H9 (cell line): ENCODE results near the gene HMGXB4. TPM values are rescaled to one million over a fixed set of nuclear protein-coding genes. Genes with fewer than 3 reads are reported as not detected.

Experiments used
- DNase-seq: peaks from one replicate; pipeline ENCODE4 v3.0.0-alpha.2; 2017
- H2AFZ ChIP-seq: one replicate; pipeline ENCODE4 v1.6.1; 2013; ENCODE audit warnings: mild to moderate bottlenecking, low read length, control low read depth, moderate library complexity
- H2AK5ac ChIP-seq: 2 replicates; pipeline ENCODE4 v1.6.1; 2013; ENCODE audit warnings: low read length, control low read depth, mixed read lengths; ENCODE audit not compliant: insufficient read length
- H2BK120ac ChIP-seq: one replicate; pipeline ENCODE4 v1.6.1; 2013; ENCODE audit warnings: low read depth, mild to moderate bottlenecking, low read length, control low read depth, inconsistent platforms; ENCODE audit not compliant: poor library complexity, severe bottlenecking
- H2BK12ac ChIP-seq: 2 replicates; pipeline ENCODE4 v1.6.1; 2013; ENCODE audit warnings: low read length, control low read depth, mixed read lengths, low read depth; ENCODE audit not compliant: insufficient read length
- H2BK15ac ChIP-seq: 2 replicates; pipeline ENCODE4 v1.6.1; 2013; ENCODE audit warnings: low read depth, low read length, control low read depth
- H2BK20ac ChIP-seq: one replicate; pipeline ENCODE4 v1.6.1; 2013; ENCODE audit warnings: low read depth, mild to moderate bottlenecking, low read length, control low read depth, inconsistent platforms; ENCODE audit not compliant: poor library complexity, severe bottlenecking
- H2BK5ac ChIP-seq: 2 replicates; pipeline ENCODE4 v1.6.1; 2013; ENCODE audit warnings: low read length, control low read depth, mixed read lengths; ENCODE audit not compliant: insufficient read length
- H3K14ac ChIP-seq: 2 replicates; pipeline ENCODE4 v1.6.1; 2013; ENCODE audit warnings: low read length, control low read depth; ENCODE audit not compliant: insufficient read depth
- H3K18ac ChIP-seq: 2 replicates; pipeline ENCODE4 v1.6.1; 2013; ENCODE audit warnings: low read depth, mild to moderate bottlenecking, mixed read lengths, low read length, control low read depth; ENCODE audit not compliant: insufficient read length
- H3K23ac ChIP-seq: 2 replicates; pipeline ENCODE4 v1.6.1; 2013; ENCODE audit warnings: low read length, control low read depth, mixed read lengths, low read depth; ENCODE audit not compliant: insufficient read length
- H3K23me2 ChIP-seq: 2 replicates; pipeline ENCODE4 v1.6.1; 2013; ENCODE audit warnings: low read depth, mild to moderate bottlenecking, mixed read lengths, low read length, control low read depth; ENCODE audit not compliant: insufficient read length, poor library complexity, severe bottlenecking
- H3K27ac ChIP-seq: 2 replicates; pipeline ENCODE4 v1.5.1; 2013; ENCODE audit warnings: low read length, control low read depth, mixed read lengths, low read depth; ENCODE audit not compliant: insufficient read length
- H3K27me3 ChIP-seq: 2 replicates; pipeline ENCODE4 v1.6.1; 2013; ENCODE audit warnings: low read length, control low read depth, inconsistent platforms; ENCODE audit not compliant: insufficient read depth
- H3K4ac ChIP-seq: 2 replicates; pipeline ENCODE4 v1.6.1; 2013; ENCODE audit warnings: low read depth, mild to moderate bottlenecking, control low read depth, inconsistent platforms, low read length, moderate library complexity
- H3K4me1 ChIP-seq: 2 replicates; pipeline ENCODE4 v1.6.1; 2013; ENCODE audit warnings: low read length, control low read depth, inconsistent platforms; ENCODE audit not compliant: insufficient read depth
- H3K4me2 ChIP-seq: 2 replicates; pipeline ENCODE4 v1.6.1; 2013; ENCODE audit warnings: low read length, control low read depth, mixed read lengths; ENCODE audit not compliant: insufficient read length, insufficient read depth
- H3K56ac ChIP-seq: 2 replicates; pipeline ENCODE4 v1.6.1; 2013; ENCODE audit warnings: low read depth, mild to moderate bottlenecking, mixed read lengths, low read length, control low read depth; ENCODE audit not compliant: insufficient read length
- H3K79me1 ChIP-seq: 2 replicates; pipeline ENCODE4 v1.6.1; 2013; ENCODE audit warnings: low read depth, mild to moderate bottlenecking, moderate library complexity, low read length, control low read depth, inconsistent platforms; ENCODE audit not compliant: insufficient read depth, poor library complexity, severe bottlenecking
- H3K79me2 ChIP-seq: 2 replicates; pipeline ENCODE4 v1.6.1; 2013; ENCODE audit warnings: low read length, control low read depth, inconsistent platforms; ENCODE audit not compliant: insufficient read depth
- H3K9ac ChIP-seq: 2 replicates; pipeline ENCODE4 v1.6.1; 2013; ENCODE audit warnings: low read length, control low read depth, mixed read lengths; ENCODE audit not compliant: insufficient read length; ENCODE audit errors: extremely low read depth
- H3K9me3 ChIP-seq: one replicate; pipeline ENCODE4 v1.6.1; 2013; ENCODE audit warnings: low read depth, low read length, inconsistent platforms; ENCODE audit not compliant: control insufficient read depth
- H3T11ph ChIP-seq: one replicate; pipeline ENCODE4 v1.6.1; 2013; ENCODE audit warnings: mild to moderate bottlenecking, low read length, control low read depth, inconsistent platforms
- H4K20me1 ChIP-seq: one replicate; pipeline ENCODE4 v1.6.1; 2013; ENCODE audit not compliant: control insufficient read depth, insufficient read length, insufficient read depth
- H4K5ac ChIP-seq: 2 replicates; pipeline ENCODE4 v1.6.1; 2013; ENCODE audit warnings: low read depth, mild to moderate bottlenecking, mixed read lengths, low read length, control low read depth; ENCODE audit not compliant: insufficient read length
- H4K8ac ChIP-seq: replicated peaks from 2 replicates; pipeline ENCODE4 v1.6.1; 2013; ENCODE audit warnings: low read length, control low read depth, mixed read lengths, low read depth; ENCODE audit not compliant: insufficient read length
- H4K91ac ChIP-seq: 2 replicates; pipeline ENCODE4 v1.6.1; 2013; ENCODE audit warnings: low read depth, mild to moderate bottlenecking, moderate library complexity, mixed read lengths, low read length, control low read depth; ENCODE audit not compliant: insufficient read length
- H3K27ac Mint-ChIP-seq, 3 experiments: 2 replicates in 2 of 3; 3 replicates in 1 of 3; pipeline ENCODE4 v1.8.0; 2020 to 2021; ENCODE audit warnings: mixed read lengths in 3 of 3, mild to moderate bottlenecking in 1 of 3, moderate library complexity in 1 of 3
- H3K27me3 Mint-ChIP-seq: 2 replicates; pipeline ENCODE4 v1.8.0; 2021; ENCODE audit warnings: low read depth, mild to moderate bottlenecking, moderate library complexity, mixed read lengths
- H3K36me3 Mint-ChIP-seq, 3 experiments: 2 replicates in 2 of 3; 3 replicates in 1 of 3; pipeline ENCODE4 v1.8.0; 2020 to 2021; ENCODE audit warnings: low read depth in 3 of 3, mixed read lengths in 3 of 3; ENCODE audit not compliant: insufficient read depth in 1 of 3
- H3K4me1 Mint-ChIP-seq, 2 experiments: 2 replicates each; pipeline ENCODE4 v1.8.0; 2020; ENCODE audit warnings: mixed read lengths in 2 of 2
- H3K4me3 Mint-ChIP-seq, 2 experiments: 2 replicates in 1 of 2; 3 replicates in 1 of 2; pipeline ENCODE4 v1.8.0; 2020 to 2021; ENCODE audit warnings: mild to moderate bottlenecking in 2 of 2, mixed read lengths in 2 of 2, moderate library complexity in 1 of 2
- H3K9me3 Mint-ChIP-seq, 2 experiments: 2 replicates in 1 of 2; 3 replicates in 1 of 2; pipeline ENCODE4 v1.8.0; 2020; ENCODE audit warnings: mild to moderate bottlenecking in 2 of 2, mixed read lengths in 2 of 2, moderate library complexity in 1 of 2
- WGBS: extraction: QIAGEN DNeasy Blood & Tissue Kit; methylation state at CpG from one replicate; pipeline ENCODE4 v1.1.7; 2013; ENCODE audit warnings: missing lambda C conversion rate, low lambda C conversion rate, mixed read lengths; ENCODE audit not compliant: insufficient read length; ENCODE audit errors: extremely low coverage; 5-methylcytosine and 5-hydroxymethylcytosine counted together
- total RNA-seq: library from RNA; stranded (reverse); gene quantifications from 2 replicates; pipeline ENCODE4 v1.2.1, GENCODE V29; 2021
- TF ChIP-seq, protein P1 (sequence below): fragments of 200-600 bp; sonication (generic); conservative IDR thresholded peaks from 3 replicates; pipeline ENCODE4 v1.8.0; 2021; ENCODE audit warnings: antibody characterized with exemption, mild to moderate bottlenecking

HMGXB4 gene
- total RNA-seq, 1 experiment from 2014 or later = 33.5 TPM

DNA sequence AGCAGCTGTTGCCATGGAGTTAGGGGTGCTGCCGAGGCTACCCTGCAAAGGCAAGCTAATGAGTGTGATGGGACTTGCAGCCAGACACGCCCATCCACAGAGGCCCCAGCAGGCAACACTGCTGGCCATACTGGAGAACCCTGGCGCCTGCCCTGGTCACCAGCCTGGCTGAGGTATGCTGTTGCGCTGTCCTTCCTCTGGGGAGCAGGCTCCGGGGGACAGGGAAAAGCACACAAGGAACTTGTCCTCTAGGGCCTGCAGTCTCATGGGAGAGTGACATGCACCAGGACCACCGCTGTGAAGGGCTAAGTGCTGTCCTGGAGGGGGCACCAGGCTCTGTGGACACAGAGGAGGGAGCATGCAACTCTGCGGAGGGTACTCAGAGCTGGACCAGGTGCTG, 78.2 kb downstream of the HMGXB4 start:
- H3K9me3 ChIP-seq = no peaks in the 10 kb centered on the region
- no peak overlapping the region for H3K4ac ChIP-seq
- H3K27ac ChIP-seq = no peak overlapping the region
- no peaks in the 10 kb centered on the region for H3K79me2 ChIP-seq
- no peaks in the 10 kb centered on the region for H4K20me1 ChIP-seq
- no peak overlapping the region for H3K18ac ChIP-seq
- H4K8ac ChIP-seq = no peak overlapping the region
- no peaks in the 10 kb centered on the region for H3K27me3 Mint-ChIP-seq
- H3K56ac ChIP-seq = no peak overlapping the region
- H2BK120ac ChIP-seq = no peak overlapping the region
- H2BK20ac ChIP-seq = no peak overlapping the region
- no peaks in the 10 kb centered on the region for H3K27me3 ChIP-seq
- H3K9ac ChIP-seq = no peak overlapping the region
- H3K14ac ChIP-seq = no peak overlapping the region
- no peak overlapping the region for H2AFZ ChIP-seq
- no peak overlapping the region for H3K23ac ChIP-seq
- H2AK5ac ChIP-seq = no peak overlapping the region
- no peaks in the 10 kb centered on the region for H3K23me2 ChIP-seq
- no peak overlapping the region for H3K4me2 ChIP-seq
- WGBS = no CpG with 5 or more reads among the region's 7 CpGs
- H3K79me1 ChIP-seq = no peaks in the 10 kb centered on the region
- no peak overlapping the region for H3T11ph ChIP-seq
- peaks cover 20 to 41% (median 40%) of the 10 kb centered on the region in 3 experiments; a peak in 6 of 7 replicates for H3K36me3 Mint-ChIP-seq
- H4K91ac ChIP-seq = no peak overlapping the region
- H2BK5ac ChIP-seq = no peak overlapping the region
- TF ChIP-seq, protein P1, sequence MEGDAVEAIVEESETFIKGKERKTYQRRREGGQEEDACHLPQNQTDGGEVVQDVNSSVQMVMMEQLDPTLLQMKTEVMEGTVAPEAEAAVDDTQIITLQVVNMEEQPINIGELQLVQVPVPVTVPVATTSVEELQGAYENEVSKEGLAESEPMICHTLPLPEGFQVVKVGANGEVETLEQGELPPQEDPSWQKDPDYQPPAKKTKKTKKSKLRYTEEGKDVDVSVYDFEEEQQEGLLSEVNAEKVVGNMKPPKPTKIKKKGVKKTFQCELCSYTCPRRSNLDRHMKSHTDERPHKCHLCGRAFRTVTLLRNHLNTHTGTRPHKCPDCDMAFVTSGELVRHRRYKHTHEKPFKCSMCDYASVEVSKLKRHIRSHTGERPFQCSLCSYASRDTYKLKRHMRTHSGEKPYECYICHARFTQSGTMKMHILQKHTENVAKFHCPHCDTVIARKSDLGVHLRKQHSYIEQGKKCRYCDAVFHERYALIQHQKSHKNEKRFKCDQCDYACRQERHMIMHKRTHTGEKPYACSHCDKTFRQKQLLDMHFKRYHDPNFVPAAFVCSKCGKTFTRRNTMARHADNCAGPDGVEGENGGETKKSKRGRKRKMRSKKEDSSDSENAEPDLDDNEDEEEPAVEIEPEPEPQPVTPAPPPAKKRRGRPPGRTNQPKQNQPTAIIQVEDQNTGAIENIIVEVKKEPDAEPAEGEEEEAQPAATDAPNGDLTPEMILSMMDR = no peak
- H4K5ac ChIP-seq = no peak overlapping the region
- no peak overlapping the region for H3K27ac Mint-ChIP-seq
- H2BK12ac ChIP-seq = no peak overlapping the region
- H3K4me1 Mint-ChIP-seq = peaks cover 9 to 10% of the 10 kb centered on the region in 2 experiments
- H2BK15ac ChIP-seq = no peak overlapping the region
- no peaks in the 10 kb centered on the region for H3K9me3 Mint-ChIP-seq
- DNase-seq = no peak
- H3K4me1 ChIP-seq = no peaks in the 10 kb centered on the region
- no peak overlapping the region for H3K4me3 Mint-ChIP-seq
